8988T (cell line): ENCODE data around the gene SDCCAG8.

Experiments
- DNase-seq: peaks from one replicate; pipeline ENCODE4 v3.0.0; 2011

Gene SDCCAG8

DNA sequence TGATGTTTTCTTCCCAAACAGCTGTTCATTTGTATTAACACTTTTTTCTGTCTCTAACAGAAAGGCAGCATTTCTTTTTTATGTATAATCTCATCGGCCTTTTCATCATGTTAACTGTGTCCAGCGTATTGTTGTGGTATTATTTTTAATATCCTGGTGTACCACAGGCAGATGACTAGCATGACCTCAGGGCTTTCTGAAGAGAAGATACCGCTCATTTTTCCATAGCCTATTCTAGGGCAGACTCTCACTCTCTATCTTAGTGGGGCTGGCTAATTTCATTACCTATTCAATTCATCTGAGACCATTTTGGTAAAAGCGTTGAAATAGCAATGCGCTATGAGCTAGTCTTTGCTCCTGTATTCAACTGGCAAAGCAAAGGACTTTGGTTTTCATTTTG, 209.9 kb downstream of the SDCCAG8 start:
- DNase-seq = no peak

DNA sequence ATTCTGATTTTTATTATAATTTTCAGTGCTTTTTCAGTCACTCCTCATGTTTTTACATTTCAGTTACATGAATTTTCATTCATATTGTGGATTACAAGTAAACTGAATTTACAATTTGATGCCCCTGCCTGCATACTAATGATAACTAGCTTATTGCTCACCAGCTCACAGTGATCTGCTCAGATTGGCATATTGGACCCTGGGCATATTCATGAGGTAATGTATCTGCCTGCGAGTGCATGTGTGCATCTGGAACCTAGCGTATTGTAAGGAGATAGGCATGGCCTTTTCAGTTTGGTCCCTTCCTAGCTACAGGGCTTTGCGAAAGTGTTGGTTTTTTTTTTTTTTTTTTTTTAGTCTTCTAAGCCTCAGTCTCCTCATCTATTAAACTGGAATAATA, 213.7 kb downstream of the SDCCAG8 start:
- DNase-seq = no peak

DNA sequence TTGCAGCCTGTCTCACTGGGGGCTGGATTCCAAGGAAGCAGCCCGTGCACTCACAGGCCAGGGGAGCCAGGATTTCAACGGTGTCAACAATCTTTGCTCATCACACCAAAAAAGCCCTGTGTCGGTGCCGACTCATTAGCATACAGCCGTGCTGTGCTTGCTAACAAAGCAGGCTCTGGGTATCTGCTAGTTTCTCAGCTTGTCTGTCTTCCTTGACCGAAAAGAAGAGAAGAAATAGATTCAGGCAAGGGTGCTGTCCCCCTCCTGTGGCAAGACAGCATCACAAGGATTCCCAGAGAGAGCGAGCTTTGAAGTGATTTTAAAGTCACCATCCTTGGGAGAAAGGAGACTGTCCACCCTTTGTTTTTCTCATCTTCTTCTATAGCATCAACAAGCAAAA, 214.7 kb downstream of the SDCCAG8 start:
- DNase-seq = no peak

DNA sequence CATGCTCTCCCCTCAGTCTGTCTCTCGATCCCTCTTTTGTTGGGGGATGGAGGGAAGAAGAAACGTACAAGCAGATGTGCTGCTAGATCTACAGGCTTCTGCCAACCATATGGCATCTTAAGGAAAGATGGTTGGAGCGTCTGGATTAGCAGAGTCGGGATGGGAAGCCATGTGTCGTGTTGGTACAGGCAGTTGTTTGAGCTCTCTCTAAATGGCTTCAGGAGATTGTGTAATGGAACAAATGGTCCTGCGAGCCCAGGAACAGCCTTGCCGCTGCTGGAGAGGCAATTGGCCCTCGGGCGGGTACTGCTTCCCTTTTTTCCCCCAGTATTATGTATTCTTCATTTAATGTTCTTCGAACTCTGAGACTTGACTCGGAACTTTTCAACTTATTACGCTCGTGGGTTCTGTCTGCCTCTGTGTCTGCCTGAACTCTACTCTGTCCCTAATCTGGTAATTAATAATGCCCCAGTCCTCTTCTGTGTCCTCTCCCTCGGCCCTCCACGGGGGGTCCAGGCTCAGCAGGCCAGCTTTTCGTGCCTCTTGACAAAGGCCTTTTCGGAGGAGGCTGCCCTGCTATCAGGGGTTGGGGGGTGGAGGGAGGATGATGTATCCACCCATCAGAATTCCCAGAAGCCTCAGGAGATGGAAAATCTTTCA, 215.3 kb downstream of the SDCCAG8 start:
- DNase-seq = no peak

DNA sequence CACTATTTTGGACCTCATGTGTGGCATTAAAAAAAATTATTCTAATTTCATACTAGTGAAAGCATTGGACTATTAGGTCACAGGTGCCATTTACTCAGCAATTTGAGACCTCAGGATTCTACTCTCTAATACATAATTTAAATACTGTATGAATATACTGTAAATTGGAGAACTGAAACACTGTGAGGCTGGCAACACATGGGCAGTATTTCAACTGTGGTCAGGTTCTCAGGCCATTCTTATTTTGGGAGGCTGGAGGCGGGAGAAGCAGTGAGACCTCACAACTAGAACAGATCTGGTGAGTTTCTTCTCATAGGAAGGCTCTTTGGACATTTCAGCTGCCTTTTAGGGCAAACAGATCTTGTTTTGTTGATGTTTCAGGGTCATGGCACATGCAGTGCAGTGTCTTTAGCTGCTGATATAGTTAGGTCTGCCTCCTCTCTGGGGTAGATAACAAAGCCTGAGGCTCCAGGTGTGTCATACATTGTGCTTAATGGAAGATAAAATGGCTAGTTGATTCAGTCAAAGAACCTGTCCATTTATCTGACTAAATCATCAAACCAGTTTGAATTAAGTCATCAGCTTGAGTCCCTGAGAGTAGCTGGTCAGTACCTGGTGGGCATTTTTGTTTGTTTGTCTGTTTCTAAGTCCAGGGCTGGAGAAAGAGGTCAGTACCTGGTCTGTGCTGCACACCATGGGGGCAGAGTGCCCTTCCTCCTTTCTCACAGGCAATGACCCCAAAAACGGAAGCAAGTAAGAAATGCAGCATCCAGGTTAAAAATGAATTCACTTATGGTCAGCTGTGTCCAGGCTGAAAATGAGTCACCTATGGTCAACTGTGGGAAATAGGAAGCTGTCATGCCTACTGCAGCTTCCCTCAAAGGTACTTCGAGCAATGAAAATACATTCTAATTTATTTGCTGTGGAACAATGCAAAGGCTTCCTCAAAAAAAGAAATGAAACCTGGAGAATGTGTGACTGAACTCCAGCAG, 216.2 kb downstream of the SDCCAG8 start:
- no peak for DNase-seq

DNA sequence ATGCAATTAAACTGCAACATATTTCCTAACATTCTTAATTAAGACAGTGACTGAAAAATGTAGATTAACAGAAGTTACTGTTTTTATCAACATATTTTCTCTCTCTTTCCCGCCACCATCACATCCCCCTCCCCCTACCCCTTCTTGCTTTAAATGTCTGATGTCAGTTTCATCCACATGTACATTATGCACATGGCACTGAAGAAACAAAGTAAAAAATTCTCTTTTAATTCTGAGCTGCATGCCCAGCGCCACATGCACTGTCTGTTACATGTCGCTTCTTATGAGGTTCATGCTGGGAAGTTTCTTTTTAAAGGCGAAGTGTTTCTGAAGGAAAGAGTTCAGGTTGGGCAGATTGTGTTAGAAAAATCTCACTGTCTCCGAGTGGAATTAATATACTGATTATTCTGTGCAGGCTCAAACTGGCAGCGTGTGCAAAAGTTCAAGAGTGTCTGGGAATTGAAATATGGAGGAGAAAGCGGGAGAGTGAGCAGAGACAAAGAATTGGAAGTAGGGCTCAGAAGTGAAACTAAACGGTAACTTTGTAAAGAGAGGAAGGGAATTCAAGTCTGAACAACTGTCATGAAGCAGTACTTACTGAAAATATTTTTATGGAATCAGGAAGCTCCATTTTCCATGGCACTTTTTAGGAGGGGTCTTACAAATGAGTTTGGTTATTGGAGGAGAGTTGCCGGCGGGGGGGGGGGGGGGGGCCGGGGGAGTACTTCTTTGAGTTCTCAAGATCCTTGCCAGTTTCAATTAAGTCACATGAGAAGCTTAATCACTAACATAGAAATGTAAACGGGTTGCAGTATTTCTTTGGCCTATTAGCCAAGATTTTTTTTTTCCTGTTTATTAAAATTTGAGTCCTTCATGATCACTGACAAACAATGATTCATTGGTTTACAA, 217.6 kb downstream of the SDCCAG8 start:
- DNase-seq = no peak

DNA sequence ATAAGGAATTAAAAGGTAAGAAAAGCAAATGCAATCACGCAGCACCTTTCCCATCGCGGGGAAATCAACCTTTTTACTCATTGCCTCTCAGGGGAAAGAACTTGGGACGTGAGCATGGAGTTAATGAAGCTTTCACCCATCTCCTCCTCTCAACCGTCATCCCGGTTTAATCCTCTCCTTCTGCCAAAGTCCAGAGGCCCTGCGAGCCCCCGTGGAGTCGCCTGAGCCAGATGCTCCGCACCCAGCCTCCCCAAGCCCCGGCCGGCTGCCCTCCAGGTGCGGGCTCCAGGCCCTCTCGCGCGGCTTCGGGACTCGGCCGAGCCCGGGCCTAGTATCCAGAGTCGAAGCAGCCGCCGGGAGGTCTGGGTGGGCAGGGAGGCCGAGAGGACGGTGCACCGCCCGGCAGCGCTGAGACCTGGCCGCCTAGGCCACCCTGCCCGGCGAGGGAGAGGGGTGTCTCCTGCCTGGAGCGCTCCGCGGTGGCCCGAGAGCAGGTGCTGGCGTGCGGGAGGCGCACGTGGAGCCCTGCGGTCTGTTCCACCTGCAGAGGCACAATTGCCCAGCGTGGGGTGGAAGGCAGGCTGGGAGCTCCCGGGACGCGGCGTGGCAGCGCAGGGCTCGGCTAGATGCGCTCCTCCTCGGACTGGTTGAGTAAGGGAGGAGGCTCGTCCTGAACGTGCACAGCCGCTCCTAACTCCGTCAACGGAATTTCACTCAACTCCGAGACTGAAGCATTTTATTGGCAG, 218.5 kb downstream of the SDCCAG8 start:
- DNase-seq = no peak

DNA sequence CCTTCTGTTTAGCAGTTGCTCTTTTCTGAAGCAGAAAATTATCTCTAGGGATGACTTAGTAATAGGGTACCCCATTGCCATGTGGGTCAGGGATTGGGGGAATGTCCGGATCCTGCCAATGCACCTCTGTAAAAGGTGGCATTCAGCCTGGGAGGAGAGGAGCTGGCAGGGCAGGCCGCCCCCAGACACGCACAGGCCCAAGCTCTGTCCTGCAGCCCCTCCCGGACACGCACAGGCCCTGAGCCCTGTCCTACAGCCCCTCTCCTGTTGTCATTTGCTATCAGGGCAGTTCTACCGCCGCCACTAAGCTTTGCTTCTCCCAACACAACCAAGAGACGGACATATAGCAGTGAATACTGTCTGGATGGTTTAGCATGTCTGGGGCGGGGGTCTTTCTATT, 219.1 kb downstream of the SDCCAG8 start:
- no peak for DNase-seq

DNA sequence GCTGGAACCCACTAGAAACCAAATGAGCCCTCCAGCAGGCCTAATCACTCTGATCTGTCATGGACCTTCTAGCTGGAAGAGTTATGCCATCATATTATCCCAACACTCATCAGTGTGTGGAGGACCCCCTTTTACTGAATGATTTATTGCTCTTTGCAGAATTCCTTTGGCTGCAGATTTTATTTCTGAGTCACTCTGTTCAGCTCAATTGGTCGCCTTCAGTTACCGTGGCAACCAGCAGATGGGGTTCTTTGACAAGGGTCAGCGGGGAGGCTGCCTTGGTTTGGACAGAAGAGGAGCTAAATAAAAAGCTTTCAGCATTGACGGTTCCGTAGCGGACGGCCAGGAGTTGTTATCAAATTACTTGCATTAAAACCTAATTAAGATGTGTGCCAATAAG, 220.1 kb downstream of the SDCCAG8 start:
- no peak for DNase-seq

DNA sequence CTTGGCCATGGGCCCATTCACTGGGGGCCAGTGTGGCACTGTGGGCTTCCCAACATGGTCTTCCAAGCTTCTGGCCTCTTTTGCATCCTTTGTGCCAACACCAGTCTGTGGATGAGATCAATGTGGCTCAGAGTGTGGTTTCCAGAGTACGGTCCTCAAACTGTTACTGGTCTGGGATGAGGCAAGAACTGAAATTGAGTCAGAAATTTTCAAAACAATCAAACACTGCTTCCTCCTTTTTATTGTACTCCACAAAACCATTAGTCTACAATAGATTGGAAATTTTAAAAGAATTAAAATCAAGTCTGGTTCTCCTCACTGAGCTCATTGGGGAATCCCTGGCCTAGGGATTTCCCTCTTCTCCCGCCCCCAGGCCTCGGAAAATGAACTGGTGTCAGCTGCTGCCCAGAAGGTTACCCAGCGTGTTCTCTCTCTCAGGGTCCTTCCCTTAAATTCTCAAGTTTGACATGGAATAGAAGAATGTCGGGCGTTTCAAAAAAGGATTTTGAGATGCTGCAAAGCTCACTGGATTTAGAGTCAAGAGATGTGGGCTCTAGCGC, 222.0 kb downstream of the SDCCAG8 start:
- DNase-seq = no peak

DNA sequence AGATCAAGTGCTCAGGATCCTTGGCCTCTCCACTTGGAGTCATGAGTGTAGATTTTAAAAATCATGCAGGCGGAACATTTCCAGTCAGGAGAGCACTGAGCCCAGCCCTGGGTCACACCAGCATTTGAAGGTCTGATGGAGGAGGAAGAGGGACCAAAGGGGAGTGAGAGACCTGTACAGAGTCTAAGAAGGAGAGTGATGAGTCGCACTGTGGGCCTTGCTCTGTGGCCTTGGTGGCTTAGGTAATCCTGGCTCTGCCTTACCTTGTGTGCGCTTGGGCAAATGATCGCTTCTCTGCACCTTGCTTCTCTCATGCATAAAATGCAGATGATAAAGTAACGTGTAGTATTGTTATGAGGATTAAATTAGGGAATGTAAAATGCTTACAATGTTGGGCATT, 225.3 kb downstream of the SDCCAG8 start:
- no peak for DNase-seq

DNA sequence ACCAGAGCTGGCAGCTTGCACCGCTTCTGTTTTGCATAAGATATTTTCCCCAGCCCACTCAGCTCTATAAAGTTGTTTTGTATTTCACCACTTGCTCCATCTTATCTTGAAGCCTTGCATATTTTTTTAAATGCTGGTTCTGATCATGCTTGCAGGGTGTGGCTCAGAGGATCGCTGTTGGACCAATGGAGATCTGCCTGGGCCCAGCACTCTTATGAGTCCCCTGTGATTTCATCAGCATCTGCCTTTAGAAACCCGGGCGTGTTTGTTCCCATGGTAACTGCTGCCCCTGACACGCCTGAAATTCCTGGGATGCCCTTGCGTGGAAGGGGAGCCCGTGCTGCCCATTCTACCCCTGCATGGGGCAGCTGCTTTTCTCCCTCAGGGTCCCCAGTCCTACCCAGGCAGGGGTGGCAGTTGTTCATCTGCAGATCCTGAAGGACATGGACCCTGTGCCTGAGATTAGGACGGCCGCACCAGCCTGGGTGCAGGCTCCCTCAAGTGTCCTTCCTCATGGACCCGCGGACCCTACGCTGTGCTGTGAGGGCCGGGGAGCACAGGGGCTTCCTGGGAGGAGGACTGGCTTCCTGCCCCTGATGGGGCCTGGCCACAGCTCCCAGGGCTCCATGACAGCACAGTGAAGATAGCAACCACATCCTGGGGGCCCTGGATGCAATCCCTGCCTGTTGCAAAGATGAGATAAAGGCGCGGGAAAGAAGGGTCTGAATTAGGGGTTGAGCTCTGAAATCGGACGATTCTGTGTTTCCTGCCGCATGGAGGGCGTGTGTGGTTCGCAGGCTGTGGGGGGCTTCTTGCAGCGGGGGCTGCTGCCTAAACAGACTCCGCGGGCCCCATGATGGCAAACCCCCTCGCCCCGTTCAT, 226.5 kb downstream of the SDCCAG8 start:
- DNase-seq = no peak

DNA sequence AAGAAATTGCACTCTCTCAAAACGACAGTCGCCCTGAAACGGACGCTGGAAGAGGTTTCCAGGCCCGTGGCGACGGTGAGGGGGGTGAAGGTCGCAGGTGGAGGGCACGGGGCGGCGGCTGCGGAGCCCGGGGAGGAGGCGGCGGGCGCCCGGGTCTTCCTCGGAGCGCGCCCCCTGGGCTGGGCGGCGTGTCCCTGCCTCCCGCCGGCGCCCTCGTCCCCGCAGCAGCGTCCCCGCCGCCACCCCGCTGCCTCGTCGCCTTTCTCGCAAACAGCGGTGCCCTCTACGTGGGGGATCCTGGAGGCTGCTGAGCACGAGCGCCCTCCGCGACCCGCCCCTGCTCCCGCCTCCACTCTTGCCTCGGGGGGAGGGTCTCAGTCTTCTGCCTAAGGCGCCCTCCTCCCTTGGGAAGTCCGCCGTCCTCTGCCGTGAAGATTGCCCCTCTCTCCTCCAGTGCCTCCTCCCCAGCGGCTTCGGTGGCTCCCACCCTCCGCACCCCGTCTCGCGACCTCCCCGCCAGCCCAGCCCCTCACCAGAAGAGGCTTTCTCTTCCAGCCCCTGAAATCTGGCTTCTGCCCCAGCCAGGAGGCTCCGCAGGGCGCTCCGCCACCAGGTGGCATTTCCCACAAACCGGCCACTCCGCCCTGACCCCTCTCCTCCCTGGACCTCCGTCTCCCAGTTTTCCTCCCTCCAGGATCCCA, 227.4 kb downstream of the SDCCAG8 start:
- DNase-seq = no peak

DNA sequence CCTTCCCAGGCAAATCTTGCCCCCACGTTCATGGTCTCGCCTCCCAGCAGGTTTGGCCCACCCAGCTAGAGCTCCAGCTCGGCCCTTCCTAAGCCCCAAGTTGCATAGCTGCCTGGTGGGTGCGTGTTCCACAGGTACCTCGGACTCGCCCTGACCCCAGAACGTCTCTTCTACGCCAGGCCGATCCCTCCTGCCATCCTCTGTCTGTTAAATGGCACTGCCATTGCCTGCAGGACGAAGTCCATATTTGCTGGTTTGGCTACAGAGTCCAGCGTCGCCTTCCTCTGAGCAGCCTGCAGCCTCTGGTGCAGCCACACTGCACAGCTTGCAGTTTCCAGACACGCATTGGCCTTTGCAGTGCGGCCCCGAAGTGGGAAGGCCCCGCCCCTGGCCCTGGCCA, 228.1 kb downstream of the SDCCAG8 start:
- DNase-seq = no peak

DNA sequence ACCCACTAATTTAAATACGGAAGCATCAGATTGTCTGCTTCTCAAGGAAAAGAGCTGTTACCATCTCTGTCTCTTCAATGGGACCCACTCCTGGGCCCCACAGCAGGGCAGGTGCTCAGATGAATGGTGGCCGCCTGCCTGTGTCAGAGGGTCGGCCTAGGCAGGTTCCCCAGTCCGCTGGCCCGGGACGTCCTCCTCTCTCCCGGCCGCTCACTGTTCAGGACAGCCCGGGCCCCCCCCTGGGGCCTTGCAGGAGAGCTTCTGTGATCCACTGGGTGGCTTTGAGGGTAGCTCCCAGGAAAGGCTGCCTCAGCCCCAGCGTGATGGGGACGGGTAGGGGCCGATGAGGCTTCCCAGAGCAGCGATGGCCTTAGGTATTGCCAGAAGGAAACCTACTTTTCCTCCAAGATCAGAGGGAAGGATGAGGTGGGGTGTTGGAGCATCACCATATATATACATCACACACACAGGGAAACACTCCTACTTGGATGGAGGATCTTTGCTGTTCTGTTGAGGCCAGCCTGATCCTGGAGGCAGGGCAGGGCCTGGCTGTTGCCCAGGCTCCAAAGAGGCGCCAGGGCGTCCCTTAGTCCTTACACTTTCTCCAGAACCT, 231.3 kb downstream of the SDCCAG8 start:
- no peak for DNase-seq

DNA sequence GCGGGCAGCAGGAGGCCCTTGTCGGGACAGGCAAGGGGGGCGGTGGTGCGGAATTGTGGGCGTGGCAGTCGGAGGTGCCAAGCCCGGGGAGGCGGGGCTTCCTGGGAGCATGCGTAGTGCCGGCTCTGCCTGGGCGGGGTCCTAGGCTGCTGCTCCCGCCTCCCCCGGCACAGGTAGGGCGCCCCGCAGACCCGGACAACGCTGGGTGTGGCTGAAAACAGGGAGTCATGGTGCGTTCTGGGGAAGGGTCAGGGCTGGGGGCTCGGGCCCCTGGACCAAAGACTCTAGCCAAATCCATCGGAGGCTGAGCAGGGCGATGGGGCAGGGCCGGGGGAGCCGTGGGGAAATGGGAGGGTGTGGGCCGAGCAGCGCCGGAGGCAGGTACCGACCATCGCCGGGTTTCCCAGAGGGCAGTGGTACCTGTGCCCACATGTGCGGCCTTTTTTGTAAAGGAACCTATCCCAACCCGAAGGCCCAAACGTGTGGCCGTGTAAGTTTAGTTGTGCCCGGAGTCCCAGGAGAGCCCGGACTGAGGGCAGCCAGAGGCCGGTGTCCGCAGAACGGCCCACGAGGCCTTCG, 231.9 kb downstream of the SDCCAG8 start:
- DNase-seq = no peak

DNA sequence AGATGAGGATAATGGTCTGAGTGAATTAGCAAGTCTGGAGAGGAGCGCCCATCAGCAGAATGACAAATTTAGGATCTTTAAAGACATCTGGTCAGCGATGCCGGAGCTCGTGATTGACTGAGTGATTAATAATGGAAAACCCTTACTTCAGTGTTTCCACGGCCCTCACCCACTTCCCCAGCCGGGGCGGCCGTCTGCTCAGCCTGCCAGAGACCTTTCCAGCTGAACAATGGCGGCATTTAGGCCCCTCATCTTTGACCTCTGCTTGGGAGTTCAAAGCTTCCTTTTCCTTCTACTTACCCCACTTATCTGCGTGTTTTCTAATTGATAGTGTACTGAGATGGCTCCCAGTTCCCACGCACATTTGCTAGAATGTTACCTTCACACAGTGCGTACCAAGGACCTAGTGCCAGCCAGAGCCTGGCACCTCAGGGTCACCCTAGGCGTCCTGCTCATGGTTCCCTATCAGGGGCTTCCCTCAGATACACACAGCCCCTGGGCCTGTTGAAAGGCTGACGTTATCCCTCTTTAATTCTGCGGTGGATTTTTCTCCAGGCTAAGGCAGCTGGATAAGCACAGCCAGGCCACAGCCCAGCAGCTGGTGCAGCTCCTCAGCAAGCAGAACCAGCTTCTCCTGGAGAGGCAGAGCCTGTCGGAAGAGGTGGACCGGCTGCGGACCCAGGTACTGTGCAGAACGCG, 232.8 kb downstream of the SDCCAG8 start:
- no peak for DNase-seq

DNA sequence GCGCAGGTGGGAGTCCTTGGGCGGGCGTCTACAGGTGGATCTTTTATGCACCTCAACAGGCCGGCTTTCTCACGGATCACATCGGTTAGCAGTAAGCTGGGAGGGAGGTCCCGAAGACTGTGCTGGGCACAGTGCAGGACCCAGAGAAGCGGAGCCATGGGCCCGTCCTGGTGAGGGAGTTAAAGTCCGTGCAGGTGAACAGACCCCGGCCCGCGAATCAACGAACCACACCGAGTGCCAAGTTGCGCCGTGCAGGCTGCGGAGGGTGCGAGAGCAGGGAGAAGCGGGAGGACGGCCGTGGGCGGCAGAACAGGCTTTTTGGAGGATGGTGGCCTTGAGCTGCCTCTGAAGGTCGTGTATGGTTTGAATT, 233.3 kb downstream of the SDCCAG8 start:
- no peak for DNase-seq
